Liver (tissue), 9 donors: ENCODE data around the gene CBX4. TPM values are rescaled to one million over a fixed set of nuclear protein-coding genes. Genes with fewer than 3 reads are reported as not detected.

Source experiments
- DNase-seq: peaks from one replicate; pipeline ENCODE4 v3.0.0-alpha.2; 2017; ENCODE audit warnings: low spot score
- H3K27ac ChIP-seq, 2 donors: one replicate each; pipeline ENCODE4 v1.7.0; 2013; ENCODE audit warnings: inconsistent platforms in 2 of 2, low read length in 2 of 2, control low read depth in 1 of 2, low read depth in 1 of 2, mild to moderate bottlenecking in 1 of 2
- H3K27me3 ChIP-seq, 4 donors: one replicate each; pipeline versions ENCODE4 v1.6.1 to v1.7.0; 2013; ENCODE audit warnings: low read length in 3 of 4, inconsistent platforms in 1 of 4, mild to moderate bottlenecking in 1 of 4, moderate library complexity in 1 of 4; ENCODE audit not compliant: control insufficient read depth in 4 of 4, insufficient read depth in 4 of 4
- H3K36me3 ChIP-seq, 4 donors: one replicate each; pipeline versions ENCODE4 v1.6.1 to v1.7.0; 2013; ENCODE audit warnings: low read length in 3 of 4, mild to moderate bottlenecking in 3 of 4, low read depth in 1 of 4, moderate library complexity in 1 of 4; ENCODE audit not compliant: control insufficient read depth in 4 of 4, insufficient read depth in 3 of 4
- H3K4me1 ChIP-seq, 4 donors: one replicate each; pipeline versions ENCODE4 v1.6.1 to v1.7.0; 2013; ENCODE audit warnings: low read length in 3 of 4, mild to moderate bottlenecking in 3 of 4, moderate library complexity in 1 of 4; ENCODE audit not compliant: control insufficient read depth in 4 of 4, insufficient read depth in 4 of 4
- H3K4me3 ChIP-seq, 3 donors: one replicate each; pipeline versions ENCODE4 v1.6.1 to v1.7.0; 2013; ENCODE audit warnings: low read length in 3 of 3, control low read depth in 1 of 3, low read depth in 1 of 3, mild to moderate bottlenecking in 1 of 3
- H3K9ac ChIP-seq, 2 donors: one replicate each; pipeline ENCODE4 v1.7.0; 2013; ENCODE audit warnings: low read length in 2 of 2, mild to moderate bottlenecking in 2 of 2, moderate library complexity in 2 of 2, control low read depth in 1 of 2, low read depth in 1 of 2
- H3K9me3 ChIP-seq, 4 donors: one replicate each; pipeline versions ENCODE4 v1.6.1 to v1.7.0; 2013; ENCODE audit warnings: low read length in 3 of 4; ENCODE audit not compliant: control insufficient read depth in 4 of 4
- EGR1 ChIP-seq, 2 donors: IDR thresholded peaks; 2 replicates each; pipeline ENCODE4 v1.6.1; 2016 to 2018; ENCODE audit warnings: antibody characterized with exemption in 2 of 2, low read depth in 2 of 2
- FOXA1 ChIP-seq: IDR thresholded peaks from 2 replicates; pipeline ENCODE4 v1.6.1; 2016; ENCODE audit warnings: antibody characterized with exemption
- GABPA ChIP-seq, 2 donors: IDR thresholded peaks in 1 of 2; conservative IDR thresholded peaks in 1 of 2; 2 replicates each; pipeline ENCODE4 v1.6.1; 2016; ENCODE audit warnings: antibody characterized with exemption in 2 of 2, mild to moderate bottlenecking in 1 of 2, moderate library complexity in 1 of 2
- JUND ChIP-seq, 2 donors: IDR thresholded peaks; 2 replicates each; pipeline ENCODE4 v1.6.1; 2016; ENCODE audit warnings: antibody characterized with exemption in 2 of 2
- RAD21 ChIP-seq, 2 donors: IDR thresholded peaks; 2 replicates each; pipeline ENCODE4 v1.6.1; 2016; ENCODE audit warnings: antibody characterized with exemption in 2 of 2, mild to moderate bottlenecking in 2 of 2
- RXRA ChIP-seq, 2 donors: IDR thresholded peaks; 2 replicates each; pipeline ENCODE4 v1.6.1; 2017 to 2018; ENCODE audit warnings: antibody characterized with exemption in 2 of 2, mild to moderate bottlenecking in 1 of 2
- SP1 ChIP-seq: IDR thresholded peaks from 2 replicates; pipeline ENCODE4 v1.6.1; 2018; ENCODE audit warnings: antibody characterized with exemption, mild to moderate bottlenecking
- YY1 ChIP-seq: IDR thresholded peaks from 2 replicates; pipeline ENCODE4 v1.6.1; 2016; ENCODE audit warnings: antibody characterized with exemption, mild to moderate bottlenecking
- WGBS: extraction: QIAGEN DNeasy Blood & Tissue Kit; methylation state at CpG from one replicate; pipeline ENCODE4 v1.1.7; 2013; 5-methylcytosine and 5-hydroxymethylcytosine counted together
- polyA plus RNA-seq, 2 donors: library from polyadenylated mRNA; stranded (reverse) in 1 of 2; unstranded in 1 of 2; fragments of 200-250 nt in 1 of 2; fragments of >200 nt in 1 of 2; fragmentation: Nextera tagmentation in 1 of 2; extraction: Ambion mirVana in 1 of 2; gene quantifications; one replicate each; pipeline versions ENCODE4 v1.2.1 to v1.2.3, GENCODE V29; 2013 to 2015
- total RNA-seq, 2 donors: library from RNA; depleted of rRNA; stranded (reverse); fragments of >200 nt; gene quantifications; one replicate each; pipeline ENCODE4 v1.2.3, GENCODE V29; 2014
- TF ChIP-seq, protein P1 (sequence below): IDR thresholded peaks from 2 replicates; pipeline ENCODE4 v1.6.1; 2016; ENCODE audit warnings: antibody characterized with exemption, mild to moderate bottlenecking
- TF ChIP-seq, protein P2 (sequence below): IDR thresholded peaks from 2 replicates; pipeline ENCODE4 v1.6.1; 2016; ENCODE audit warnings: antibody characterized with exemption
- TF ChIP-seq, protein P3 (sequence below): IDR thresholded peaks from 2 replicates; pipeline ENCODE4 v1.6.1; 2016; ENCODE audit warnings: antibody characterized with exemption
- TF ChIP-seq, protein P4 (sequence below): fragments of 150-350 bp; IDR thresholded peaks from 2 replicates; pipeline ENCODE4 v1.5.1; 2017; ENCODE audit warnings: improper control_type of control experiment, low read depth, low read length; ENCODE audit not compliant: missing input control
- TF ChIP-seq, protein P5 (sequence below): IDR thresholded peaks from 2 replicates; pipeline ENCODE4 v1.6.1; 2016; ENCODE audit warnings: antibody characterized with exemption
- donor health status: healthy.
- donor health status: healthy.
- donor health status: healthy.
- donor health status: healthy.
- donor health status: healthy.

Gene CBX4
- total and polyA plus RNA-seq, 4 donors, result 4.8 to 8.9 (median 6.3) TPM

DNA sequence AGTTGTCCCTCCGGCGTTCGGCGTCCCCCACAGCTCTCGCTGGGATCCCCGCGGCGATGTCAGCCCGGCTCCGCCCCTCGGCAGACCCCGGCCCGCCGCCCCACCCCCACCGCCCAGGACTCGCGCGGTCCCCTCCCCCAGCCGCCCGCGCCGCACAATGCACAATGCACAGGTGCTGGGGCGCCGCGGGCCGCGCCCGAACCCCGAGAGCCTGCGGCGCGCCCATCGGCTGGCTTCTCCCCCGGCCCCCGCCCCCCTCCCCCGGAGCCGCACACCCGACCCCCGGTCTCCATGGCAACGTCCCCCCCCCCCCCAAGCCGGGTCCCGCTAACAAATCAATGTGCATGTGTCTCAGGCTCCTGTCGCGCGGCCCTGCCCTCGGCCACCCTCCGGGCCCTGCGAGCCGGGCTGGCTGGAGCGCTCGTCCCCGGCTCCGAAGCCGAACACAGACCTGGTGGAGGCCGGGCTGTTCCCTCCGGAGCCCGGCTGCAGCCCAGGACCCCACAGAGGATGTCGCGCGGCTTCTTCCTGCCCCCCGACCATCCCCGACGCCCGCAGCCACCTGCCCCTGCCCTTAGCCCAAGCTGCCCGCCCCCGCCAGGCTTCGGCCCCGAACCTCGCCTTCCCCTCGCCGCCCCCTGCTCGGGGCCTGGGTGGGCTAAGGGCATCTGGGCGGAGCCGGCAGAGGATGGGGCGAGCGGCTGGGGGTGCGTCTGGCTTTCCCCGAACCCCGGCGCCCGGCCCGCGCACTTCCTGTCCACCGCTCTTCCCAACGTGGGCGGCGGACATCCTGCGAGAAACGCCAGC lies 41.5 kb downstream of the CBX4 start (continued):
- TF ChIP-seq, protein P1, sequence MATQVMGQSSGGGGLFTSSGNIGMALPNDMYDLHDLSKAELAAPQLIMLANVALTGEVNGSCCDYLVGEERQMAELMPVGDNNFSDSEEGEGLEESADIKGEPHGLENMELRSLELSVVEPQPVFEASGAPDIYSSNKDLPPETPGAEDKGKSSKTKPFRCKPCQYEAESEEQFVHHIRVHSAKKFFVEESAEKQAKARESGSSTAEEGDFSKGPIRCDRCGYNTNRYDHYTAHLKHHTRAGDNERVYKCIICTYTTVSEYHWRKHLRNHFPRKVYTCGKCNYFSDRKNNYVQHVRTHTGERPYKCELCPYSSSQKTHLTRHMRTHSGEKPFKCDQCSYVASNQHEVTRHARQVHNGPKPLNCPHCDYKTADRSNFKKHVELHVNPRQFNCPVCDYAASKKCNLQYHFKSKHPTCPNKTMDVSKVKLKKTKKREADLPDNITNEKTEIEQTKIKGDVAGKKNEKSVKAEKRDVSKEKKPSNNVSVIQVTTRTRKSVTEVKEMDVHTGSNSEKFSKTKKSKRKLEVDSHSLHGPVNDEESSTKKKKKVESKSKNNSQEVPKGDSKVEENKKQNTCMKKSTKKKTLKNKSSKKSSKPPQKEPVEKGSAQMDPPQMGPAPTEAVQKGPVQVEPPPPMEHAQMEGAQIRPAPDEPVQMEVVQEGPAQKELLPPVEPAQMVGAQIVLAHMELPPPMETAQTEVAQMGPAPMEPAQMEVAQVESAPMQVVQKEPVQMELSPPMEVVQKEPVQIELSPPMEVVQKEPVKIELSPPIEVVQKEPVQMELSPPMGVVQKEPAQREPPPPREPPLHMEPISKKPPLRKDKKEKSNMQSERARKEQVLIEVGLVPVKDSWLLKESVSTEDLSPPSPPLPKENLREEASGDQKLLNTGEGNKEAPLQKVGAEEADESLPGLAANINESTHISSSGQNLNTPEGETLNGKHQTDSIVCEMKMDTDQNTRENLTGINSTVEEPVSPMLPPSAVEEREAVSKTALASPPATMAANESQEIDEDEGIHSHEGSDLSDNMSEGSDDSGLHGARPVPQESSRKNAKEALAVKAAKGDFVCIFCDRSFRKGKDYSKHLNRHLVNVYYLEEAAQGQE, result no peak
- TF ChIP-seq, protein P2, sequence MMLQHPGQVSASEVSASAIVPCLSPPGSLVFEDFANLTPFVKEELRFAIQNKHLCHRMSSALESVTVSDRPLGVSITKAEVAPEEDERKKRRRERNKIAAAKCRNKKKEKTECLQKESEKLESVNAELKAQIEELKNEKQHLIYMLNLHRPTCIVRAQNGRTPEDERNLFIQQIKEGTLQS, result no peak

DNA sequence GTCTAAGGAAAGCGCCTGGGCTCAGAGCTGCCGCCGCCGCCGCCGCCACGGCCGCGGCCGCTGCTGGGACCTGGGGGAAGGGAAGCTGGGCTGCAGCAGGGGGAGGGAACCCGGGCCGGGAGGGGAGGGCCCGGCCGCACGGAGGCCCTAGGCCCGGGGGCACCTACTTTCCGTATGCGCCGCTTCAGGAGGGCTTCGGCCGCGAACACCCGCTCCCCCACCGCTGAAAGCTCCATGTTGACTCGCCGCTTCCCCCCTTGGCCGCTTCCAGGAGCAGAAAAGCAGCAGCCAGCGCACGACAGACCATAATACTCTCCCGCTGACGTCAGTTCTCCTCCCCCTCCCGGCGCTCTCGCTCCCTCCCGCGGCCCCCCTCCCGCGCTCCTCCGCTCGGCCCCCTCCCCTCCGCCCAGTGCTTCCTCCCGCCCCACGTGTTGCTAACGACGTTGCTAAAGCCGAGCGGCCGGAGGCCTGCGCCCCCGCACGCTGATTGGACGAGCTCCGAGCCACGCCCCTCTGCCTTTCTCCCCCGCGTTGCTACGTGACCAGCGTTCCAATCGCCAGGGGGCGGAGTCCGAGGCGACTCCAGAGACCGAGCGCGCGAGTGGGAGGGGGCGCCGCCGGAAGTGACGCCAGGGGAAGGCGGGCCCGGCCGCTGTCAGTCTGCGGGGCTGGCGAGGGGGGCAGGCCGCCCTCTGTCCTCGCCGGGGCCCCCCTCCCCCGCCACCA lies 42.3 kb downstream of the CBX4 start, which contains the start of gene CBX8:
CBX8 (minus strand) TSS at position 315 of the 729 bp plus-strand sequence; CDS start at position 236, 79 bp downstream.
- Histone ChIP-seq H3K9ac (no peak within 1 kb of the TSS), H3K27me3 (peaks cover 0 to 23% (median 11%) of the 10 kb centered on the region in 4 donors), H3K4me1 (peaks cover 12 to 41% (median 20%) of the 10 kb centered on the region in 4 donors), H3K4me3 (peak within 1 kb of the TSS; percentile 43 to 78 (median 75)), H3K27ac (peak within 1 kb of the TSS; percentile 75 to 91), H3K9me3 (no peaks in the 10 kb centered on the region), H3K36me3 (peaks cover 0 to 6% (median 0%) of the 10 kb centered on the region in 4 donors)
- TF ChIP-seq EGR1 (IDR thresholded peaks at IDR 0.05; ENCODE audit: low read depth in 2 of 2), result peak; percentile 29 to 86
- peak in 1 of 2 donors; percentile 91 for TF ChIP-seq GABPA (IDR thresholded peaks at IDR 0.05 in 1 of 2, conservative IDR thresholded peaks at IDR 0.05 in 1 of 2)
- TF ChIP-seq YY1, result peak; percentile 67
- TF ChIP-seq, protein P3, sequence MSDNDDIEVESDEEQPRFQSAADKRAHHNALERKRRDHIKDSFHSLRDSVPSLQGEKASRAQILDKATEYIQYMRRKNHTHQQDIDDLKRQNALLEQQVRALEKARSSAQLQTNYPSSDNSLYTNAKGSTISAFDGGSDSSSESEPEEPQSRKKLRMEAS, result no peak
- TF ChIP-seq FOXA1, result no peak
- TF ChIP-seq, protein P4, sequence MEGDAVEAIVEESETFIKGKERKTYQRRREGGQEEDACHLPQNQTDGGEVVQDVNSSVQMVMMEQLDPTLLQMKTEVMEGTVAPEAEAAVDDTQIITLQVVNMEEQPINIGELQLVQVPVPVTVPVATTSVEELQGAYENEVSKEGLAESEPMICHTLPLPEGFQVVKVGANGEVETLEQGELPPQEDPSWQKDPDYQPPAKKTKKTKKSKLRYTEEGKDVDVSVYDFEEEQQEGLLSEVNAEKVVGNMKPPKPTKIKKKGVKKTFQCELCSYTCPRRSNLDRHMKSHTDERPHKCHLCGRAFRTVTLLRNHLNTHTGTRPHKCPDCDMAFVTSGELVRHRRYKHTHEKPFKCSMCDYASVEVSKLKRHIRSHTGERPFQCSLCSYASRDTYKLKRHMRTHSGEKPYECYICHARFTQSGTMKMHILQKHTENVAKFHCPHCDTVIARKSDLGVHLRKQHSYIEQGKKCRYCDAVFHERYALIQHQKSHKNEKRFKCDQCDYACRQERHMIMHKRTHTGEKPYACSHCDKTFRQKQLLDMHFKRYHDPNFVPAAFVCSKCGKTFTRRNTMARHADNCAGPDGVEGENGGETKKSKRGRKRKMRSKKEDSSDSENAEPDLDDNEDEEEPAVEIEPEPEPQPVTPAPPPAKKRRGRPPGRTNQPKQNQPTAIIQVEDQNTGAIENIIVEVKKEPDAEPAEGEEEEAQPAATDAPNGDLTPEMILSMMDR, result no peak
- peak in 1 of 2 donors; percentile 21 for TF ChIP-seq RXRA (IDR thresholded peaks at IDR 0.05)
- TF ChIP-seq SP1, result peak; percentile 87
- peak in 1 of 2 donors; percentile 3 for TF ChIP-seq RAD21 (IDR thresholded peaks at IDR 0.05)
- TF ChIP-seq, protein P2, result no peak
- TF ChIP-seq, protein P5, sequence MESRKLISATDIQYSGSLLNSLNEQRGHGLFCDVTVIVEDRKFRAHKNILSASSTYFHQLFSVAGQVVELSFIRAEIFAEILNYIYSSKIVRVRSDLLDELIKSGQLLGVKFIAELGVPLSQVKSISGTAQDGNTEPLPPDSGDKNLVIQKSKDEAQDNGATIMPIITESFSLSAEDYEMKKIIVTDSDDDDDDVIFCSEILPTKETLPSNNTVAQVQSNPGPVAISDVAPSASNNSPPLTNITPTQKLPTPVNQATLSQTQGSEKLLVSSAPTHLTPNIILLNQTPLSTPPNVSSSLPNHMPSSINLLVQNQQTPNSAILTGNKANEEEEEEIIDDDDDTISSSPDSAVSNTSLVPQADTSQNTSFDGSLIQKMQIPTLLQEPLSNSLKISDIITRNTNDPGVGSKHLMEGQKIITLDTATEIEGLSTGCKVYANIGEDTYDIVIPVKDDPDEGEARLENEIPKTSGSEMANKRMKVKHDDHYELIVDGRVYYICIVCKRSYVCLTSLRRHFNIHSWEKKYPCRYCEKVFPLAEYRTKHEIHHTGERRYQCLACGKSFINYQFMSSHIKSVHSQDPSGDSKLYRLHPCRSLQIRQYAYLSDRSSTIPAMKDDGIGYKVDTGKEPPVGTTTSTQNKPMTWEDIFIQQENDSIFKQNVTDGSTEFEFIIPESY, result no peak
- peak in 1 of 2 donors; percentile 26 for TF ChIP-seq JUND (IDR thresholded peaks at IDR 0.05)
- peak; percentile 96 for DNase-seq
- WGBS, result under 1% methylated on average over 79 of the region's 79 CpGs
